Activated CD8-positive, alpha-beta T cell treated with anti-CD3 and anti-CD28 coated beads for 36 hours (primary cell): ENCODE data around the gene SYTL4. TPM values are rescaled to one million over a fixed set of nuclear protein-coding genes. Genes with fewer than 3 reads are reported as not detected.

Experiments used
- ATAC-seq: fragments of 200-7000 bp; cut with Tn5 transposase; one replicate; pipeline ENCODE4 v1.10.0; 2021; ENCODE audit warnings: mild to moderate bottlenecking, moderate library complexity
- CTCF ChIA-PET: fragments of 350-600 bp; sonication (Branson Sonifier 250); formaldehyde crosslinking; loops from one replicate; lab custom pipeline; 2021; ENCODE audit warnings: antibody characterized with exemption; lab: Charles Lee
- POLR2A ChIA-PET: fragments of 350-600 bp; sonication (Branson Sonifier 250); formaldehyde crosslinking; loops from one replicate; lab custom pipeline; 2021; ENCODE audit warnings: antibody characterized with exemption; lab: Charles Lee
- DNase-seq: peaks from one replicate; pipeline ENCODE4 v3.0.0-alpha.2; 2020
- H3K27ac Mint-ChIP-seq: one replicate; pipeline ENCODE4 v1.8.0; 2021; ENCODE audit warnings: mild to moderate bottlenecking, mixed read lengths
- H3K27me3 Mint-ChIP-seq: one replicate; pipeline ENCODE4 v1.8.0; 2021; ENCODE audit warnings: mixed read lengths
- H3K36me3 Mint-ChIP-seq: one replicate; pipeline ENCODE4 v1.8.0; 2021; ENCODE audit warnings: low read depth, mixed read lengths
- H3K4me1 Mint-ChIP-seq: one replicate; pipeline ENCODE4 v1.8.0; 2021; ENCODE audit warnings: low read depth, mixed read lengths
- H3K4me3 Mint-ChIP-seq: one replicate; pipeline ENCODE4 v1.8.0; 2021; ENCODE audit warnings: mild to moderate bottlenecking, moderate library complexity, mixed read lengths
- H3K9me3 Mint-ChIP-seq: one replicate; pipeline ENCODE4 v1.8.0; 2021; ENCODE audit warnings: mixed read lengths
- intact Hi-C: fragments of 100-400 bp; cut with micrococcal nuclease; formaldehyde crosslinking; loops from one replicate; pipeline ENCODE4 v1.10.0; 2022
- total RNA-seq, 2 experiments: library from RNA; stranded (reverse); gene quantifications; one replicate each; pipeline ENCODE4 v1.2.3, GENCODE V29; 2021
- TF ChIP-seq, protein P1 (sequence below): fragments of 200-600 bp; IDR thresholded peaks from one replicate; pipeline ENCODE4 v1.8.0; 2022; ENCODE audit warnings: antibody characterized with exemption, mild to moderate bottlenecking

SYTL4 gene
- total RNA-seq, 2 experiments from 2014 or later = not detected

DNA sequence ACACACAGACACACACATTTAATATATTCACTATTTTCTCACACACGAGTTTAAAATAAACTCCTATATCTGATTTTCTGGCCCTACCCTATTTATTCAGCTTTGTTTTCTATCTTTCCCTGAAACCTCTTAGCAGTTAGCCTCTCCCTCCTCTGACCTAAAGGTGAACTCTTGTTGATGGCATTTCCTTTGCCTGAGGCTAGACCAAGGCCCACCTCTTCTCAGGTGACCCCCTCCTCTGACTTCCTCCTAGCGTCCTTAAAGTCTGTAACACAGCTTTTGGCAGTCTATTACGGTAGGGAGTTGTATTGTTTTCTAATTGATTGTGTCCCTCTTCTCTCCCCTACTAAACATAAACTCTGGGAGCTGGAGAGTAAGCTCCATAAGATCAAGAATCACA lies 89.6 kb downstream of the SYTL4 start:
- Mint-ChIP-seq H3K9me3 (no peaks in the 10 kb centered on the region), H3K27ac (no peak overlapping the region), H3K27me3 (peaks cover 13% of the 10 kb centered on the region), H3K4me1 (no peaks in the 10 kb centered on the region), H3K4me3 (no peak overlapping the region), H3K36me3 (no peaks in the 10 kb centered on the region)
- DNase-seq (no peak), ATAC-seq (no peak)
- intact Hi-C loops = no loop called here
- POLR2A ChIA-PET = no interaction called here
- TF ChIP-seq, protein P1, sequence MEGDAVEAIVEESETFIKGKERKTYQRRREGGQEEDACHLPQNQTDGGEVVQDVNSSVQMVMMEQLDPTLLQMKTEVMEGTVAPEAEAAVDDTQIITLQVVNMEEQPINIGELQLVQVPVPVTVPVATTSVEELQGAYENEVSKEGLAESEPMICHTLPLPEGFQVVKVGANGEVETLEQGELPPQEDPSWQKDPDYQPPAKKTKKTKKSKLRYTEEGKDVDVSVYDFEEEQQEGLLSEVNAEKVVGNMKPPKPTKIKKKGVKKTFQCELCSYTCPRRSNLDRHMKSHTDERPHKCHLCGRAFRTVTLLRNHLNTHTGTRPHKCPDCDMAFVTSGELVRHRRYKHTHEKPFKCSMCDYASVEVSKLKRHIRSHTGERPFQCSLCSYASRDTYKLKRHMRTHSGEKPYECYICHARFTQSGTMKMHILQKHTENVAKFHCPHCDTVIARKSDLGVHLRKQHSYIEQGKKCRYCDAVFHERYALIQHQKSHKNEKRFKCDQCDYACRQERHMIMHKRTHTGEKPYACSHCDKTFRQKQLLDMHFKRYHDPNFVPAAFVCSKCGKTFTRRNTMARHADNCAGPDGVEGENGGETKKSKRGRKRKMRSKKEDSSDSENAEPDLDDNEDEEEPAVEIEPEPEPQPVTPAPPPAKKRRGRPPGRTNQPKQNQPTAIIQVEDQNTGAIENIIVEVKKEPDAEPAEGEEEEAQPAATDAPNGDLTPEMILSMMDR = no peak
- CTCF ChIA-PET = no interaction called here

DNA sequence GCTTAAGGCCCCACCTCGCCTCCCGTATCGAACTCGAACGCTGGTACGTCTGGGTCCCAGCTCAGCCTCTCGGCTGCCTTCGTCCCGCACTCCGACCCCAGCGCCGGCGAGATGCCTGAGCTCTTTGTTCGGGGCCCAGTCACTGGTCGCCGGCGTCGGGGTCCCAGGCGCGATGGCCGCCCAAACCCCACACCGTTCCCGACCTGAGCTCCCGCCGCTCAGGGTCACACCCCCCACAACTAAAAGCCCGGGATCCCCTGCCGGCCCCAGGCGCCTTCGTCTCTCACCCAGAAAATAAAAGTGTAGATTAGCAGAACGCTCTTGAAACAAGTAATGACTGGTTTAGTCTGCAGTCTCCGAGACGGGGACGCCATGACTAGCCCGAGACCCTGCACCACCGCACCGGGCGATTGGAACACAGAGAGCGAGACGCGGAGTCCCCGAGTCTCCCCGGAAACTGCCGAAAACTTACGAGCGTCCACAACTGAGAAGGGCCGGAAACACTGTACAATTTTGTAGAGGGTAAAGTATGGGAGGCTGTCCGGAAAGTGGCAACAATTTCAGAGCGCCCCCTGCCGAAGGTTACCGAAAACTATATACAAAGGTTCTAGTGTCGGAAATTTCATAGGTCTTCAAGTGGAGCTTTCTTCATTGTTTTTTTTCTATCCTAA lies 95.5 kb downstream of the SYTL4 start, which contains the start of gene TSPAN6:
TSS of gene TSPAN6 (minus strand) at position 486 of the 671 bp plus-strand sequence. CDS start at position 374, 112 bp downstream.
- ATAC-seq = peak; percentile 100

DNA sequence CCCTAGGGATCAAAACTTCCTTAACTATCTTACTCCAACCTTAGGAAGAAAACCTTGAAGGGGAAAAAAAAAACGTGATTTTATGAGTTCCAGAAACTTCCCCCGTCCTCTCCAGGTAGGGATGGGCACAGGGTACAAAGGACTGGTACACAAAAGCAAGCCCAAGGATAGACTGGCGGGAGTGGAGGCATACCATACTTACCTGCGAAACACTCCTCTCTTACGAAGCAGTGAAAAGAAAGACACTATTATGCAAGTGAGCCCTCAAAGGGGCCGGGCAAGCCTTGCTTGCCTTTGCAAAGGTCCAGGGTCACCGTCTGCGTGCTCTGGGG lies 96.0 kb downstream of the SYTL4 start:
- TF ChIP-seq, protein P1 = no peak
- peaks cover 2% of the 10 kb centered on the region for H3K36me3 Mint-ChIP-seq
- peaks cover 6% of the 10 kb centered on the region for H3K4me1 Mint-ChIP-seq
- CTCF ChIA-PET = interaction anchor here (0.7 to 2.7 kb wide), 3 partner anchors 20 to 124 kb away, joined by 4 to 13 read pairs (median 9); no protein-coding TSS in a partner anchor
- DNase-seq = no peak
- H3K27me3 Mint-ChIP-seq = peaks cover 4% of the 10 kb centered on the region
- peak overlapping the region; percentile 73 for H3K4me3 Mint-ChIP-seq
- ATAC-seq = no peak
- intact Hi-C loops = no loop called here
- no peak overlapping the region for H3K27ac Mint-ChIP-seq
- no peaks in the 10 kb centered on the region for H3K9me3 Mint-ChIP-seq
- POLR2A ChIA-PET = no interaction called here

More for the DNA sequence above, 95.5 kb downstream of the SYTL4 start, which contains the start of gene TSPAN6:
- H3K4me1 Mint-ChIP-seq = peaks cover 6% of the 10 kb centered on the region
- H3K36me3 Mint-ChIP-seq = peaks cover 2% of the 10 kb centered on the region
- POLR2A ChIA-PET = no interaction called here
- peaks cover 4% of the 10 kb centered on the region for H3K27me3 Mint-ChIP-seq
- no peaks in the 10 kb centered on the region for H3K9me3 Mint-ChIP-seq
- peak within 1 kb of the TSS; percentile 73 for H3K4me3 Mint-ChIP-seq
- TF ChIP-seq, protein P1 = peak; percentile 26
- peak within 1 kb of the TSS; percentile 79 for H3K27ac Mint-ChIP-seq
- CTCF ChIA-PET = interaction anchor here (0.7 to 2.7 kb wide), 5 partner anchors 20 to 125 kb away, joined by 3 to 13 read pairs (median 5); no protein-coding TSS in a partner anchor
- peak; percentile 85 for DNase-seq
- intact Hi-C loops = no loop called here

DNA sequence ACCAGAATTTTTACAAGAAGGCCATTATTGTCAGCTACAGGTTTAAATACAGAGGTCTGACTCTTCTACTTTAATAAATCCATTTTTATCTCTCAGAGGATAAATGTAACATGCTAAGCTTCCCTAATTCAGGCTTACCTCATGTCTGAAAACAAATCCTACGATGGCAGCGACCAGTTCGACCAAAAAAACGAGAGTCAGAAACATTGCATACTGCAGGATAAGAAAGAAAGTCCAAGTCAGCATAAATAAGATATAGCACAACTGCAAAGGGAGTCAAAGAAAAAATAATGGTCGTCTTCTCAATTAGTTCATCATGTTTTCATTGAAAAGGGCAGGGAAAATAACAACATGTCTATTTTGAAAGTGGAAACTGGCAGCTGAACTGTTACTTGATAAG lies 96.9 kb downstream of the SYTL4 start:
- intact Hi-C loops = no loop called here
- CTCF ChIA-PET = no interaction called here

More for the DNA sequence above, 96.9 kb downstream of the SYTL4 start:
- Mint-ChIP-seq H3K4me3 (no peak overlapping the region), H3K36me3 (peaks cover 2% of the 10 kb centered on the region), H3K4me1 (peaks cover 6% of the 10 kb centered on the region), H3K27me3 (peaks cover 4% of the 10 kb centered on the region), H3K9me3 (no peaks in the 10 kb centered on the region), H3K27ac (no peak overlapping the region)
- TF ChIP-seq, protein P1 = no peak
- no peak for ATAC-seq
- no peak for DNase-seq
- POLR2A ChIA-PET = no interaction called here
